ENCODE results near the gene AKAP13. TPM values are rescaled to one million over a fixed set of nuclear protein-coding genes. Genes with fewer than 3 reads are reported as not detected.

Gene AKAP13
- total RNA-seq, 2 donors from 2014 or later = 228 to 273 TPM

DNA sequence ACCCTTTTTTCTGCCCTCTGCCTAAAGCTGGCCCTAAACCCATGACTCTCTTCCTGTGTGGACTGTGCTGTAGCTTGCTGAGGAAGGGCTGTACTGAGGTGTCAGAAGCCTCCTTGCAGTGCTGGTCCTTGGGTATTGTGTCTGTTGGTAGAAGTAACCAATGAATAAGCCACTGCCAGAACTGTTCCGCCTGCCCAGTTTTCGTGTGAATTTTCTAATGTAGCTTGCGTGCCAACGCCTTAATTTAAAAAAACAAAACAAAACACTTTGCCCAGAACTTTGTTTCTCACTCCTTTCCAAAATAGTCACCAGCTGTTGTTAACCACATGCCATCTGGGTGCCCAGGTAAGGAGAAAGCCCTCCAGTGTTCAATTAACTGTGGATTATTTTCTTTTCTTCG, 312.5 kb downstream of the AKAP13 start:
- H3K36me3 ChIP-seq = peaks cover 13% of the 10 kb centered on the region
- ATAC-seq (ENCODE audit: insufficient number of reproducible peaks, low FRiP score, low read depth) (no peak), DNase-seq (ENCODE audit: low spot score) (no peak)
- H3K4me1 ChIP-seq (ENCODE audit: control insufficient read depth in 1 of 2, low read depth in 2 of 2) = peaks cover 20 to 48% of the 10 kb centered on the region in 2 donors
- H3K4me3 ChIP-seq = peak overlapping the region; percentile 6
- H3K27ac ChIP-seq = peak overlapping the region; percentile 0 to 32
- H3K27me3 ChIP-seq (replicated peaks; ENCODE audit: insufficient read depth) = no peaks in the 10 kb centered on the region
- no peaks in the 10 kb centered on the region for H3K9me3 ChIP-seq
- TF ChIP-seq, protein P1, sequence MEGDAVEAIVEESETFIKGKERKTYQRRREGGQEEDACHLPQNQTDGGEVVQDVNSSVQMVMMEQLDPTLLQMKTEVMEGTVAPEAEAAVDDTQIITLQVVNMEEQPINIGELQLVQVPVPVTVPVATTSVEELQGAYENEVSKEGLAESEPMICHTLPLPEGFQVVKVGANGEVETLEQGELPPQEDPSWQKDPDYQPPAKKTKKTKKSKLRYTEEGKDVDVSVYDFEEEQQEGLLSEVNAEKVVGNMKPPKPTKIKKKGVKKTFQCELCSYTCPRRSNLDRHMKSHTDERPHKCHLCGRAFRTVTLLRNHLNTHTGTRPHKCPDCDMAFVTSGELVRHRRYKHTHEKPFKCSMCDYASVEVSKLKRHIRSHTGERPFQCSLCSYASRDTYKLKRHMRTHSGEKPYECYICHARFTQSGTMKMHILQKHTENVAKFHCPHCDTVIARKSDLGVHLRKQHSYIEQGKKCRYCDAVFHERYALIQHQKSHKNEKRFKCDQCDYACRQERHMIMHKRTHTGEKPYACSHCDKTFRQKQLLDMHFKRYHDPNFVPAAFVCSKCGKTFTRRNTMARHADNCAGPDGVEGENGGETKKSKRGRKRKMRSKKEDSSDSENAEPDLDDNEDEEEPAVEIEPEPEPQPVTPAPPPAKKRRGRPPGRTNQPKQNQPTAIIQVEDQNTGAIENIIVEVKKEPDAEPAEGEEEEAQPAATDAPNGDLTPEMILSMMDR (IDR thresholded peaks at IDR 0.05) = no peak

- Histone ChIP-seq H3K4me1 (ENCODE audit: control insufficient read depth in 1 of 2, low read depth in 2 of 2) (peaks cover 20 to 48% of the 10 kb centered on the region in 2 donors), H3K9me3 (no peaks in the 10 kb centered on the region), H3K27ac (peak overlapping the region; percentile 0 to 32), H3K4me3 (peak overlapping the region; percentile 6), H3K36me3 (peaks cover 13% of the 10 kb centered on the region), H3K27me3 (replicated peaks; ENCODE audit: insufficient read depth) (no peaks in the 10 kb centered on the region)
- DNase-seq (ENCODE audit: low spot score) (no peak), ATAC-seq (ENCODE audit: insufficient number of reproducible peaks, low FRiP score, low read depth) (no peak)
- TF ChIP-seq, protein P1 (IDR thresholded peaks at IDR 0.05) = no peak
Measured at GRCh38 chr15:85693277-85693676, 312.9 kb downstream of the AKAP13 start.

GRCh38 chr15:85694091-85694490, 313.7 kb downstream of the AKAP13 start:
- Histone ChIP-seq H3K27me3 (replicated peaks; ENCODE audit: insufficient read depth) (no peaks in the 10 kb centered on the region), H3K4me3 (no peak overlapping the region), H3K4me1 (ENCODE audit: control insufficient read depth in 1 of 2, low read depth in 2 of 2) (peaks cover 20 to 44% of the 10 kb centered on the region in 2 donors), H3K36me3 (peaks cover 13% of the 10 kb centered on the region), H3K9me3 (no peaks in the 10 kb centered on the region), H3K27ac (no peak overlapping the region)
- TF ChIP-seq, protein P1 (IDR thresholded peaks at IDR 0.05) = no peak
- no peak for ATAC-seq (ENCODE audit: insufficient number of reproducible peaks, low FRiP score, low read depth)
- DNase-seq (ENCODE audit: low spot score) = no peak

- H3K9me3 ChIP-seq = no peaks in the 10 kb centered on the region
- H3K27me3 ChIP-seq (replicated peaks; ENCODE audit: insufficient read depth) = no peaks in the 10 kb centered on the region
- peaks cover 4% of the 10 kb centered on the region for H3K36me3 ChIP-seq
- TF ChIP-seq, protein P1 (IDR thresholded peaks at IDR 0.05) = no peak
- H3K4me3 ChIP-seq = no peak overlapping the region
- DNase-seq (ENCODE audit: low spot score) (no peak), ATAC-seq (ENCODE audit: insufficient number of reproducible peaks, low FRiP score, low read depth) (no peak)
- peaks cover 32 to 40% of the 10 kb centered on the region in 2 donors for H3K4me1 ChIP-seq (ENCODE audit: control insufficient read depth in 1 of 2, low read depth in 2 of 2)
- no peak overlapping the region for H3K27ac ChIP-seq
Measured at GRCh38 chr15:85700767-85701166, 320.4 kb downstream of the AKAP13 start.

GRCh38 chr15:85702321-85703101, 322.1 kb downstream of the AKAP13 start:
- H3K27ac ChIP-seq = peak overlapping the region; percentile 45
- H3K9me3 ChIP-seq = no peaks in the 10 kb centered on the region
- peaks cover 48 to 57% of the 10 kb centered on the region in 2 donors for H3K4me1 ChIP-seq (ENCODE audit: control insufficient read depth in 1 of 2, low read depth in 2 of 2)
- H3K27me3 ChIP-seq (replicated peaks; ENCODE audit: insufficient read depth) = no peaks in the 10 kb centered on the region
- no peak for DNase-seq (ENCODE audit: low spot score)
- no peak overlapping the region for H3K4me3 ChIP-seq
- no peak for ATAC-seq (ENCODE audit: insufficient number of reproducible peaks, low FRiP score, low read depth)
- no peaks in the 10 kb centered on the region for H3K36me3 ChIP-seq
- TF ChIP-seq, protein P1 (IDR thresholded peaks at IDR 0.05) = no peak

Data from thoracic aorta (tissue), 2 donors.